B cell (primary cell): ENCODE results near the gene TTC23.

Source experiments
- CTCF ChIP-seq: fragments of 200-600 bp; IDR thresholded peaks from one replicate; pipeline ENCODE4 v1.8.0; 2022; ENCODE audit warnings: antibody characterized with exemption, mild to moderate bottlenecking
- EZH2 ChIP-seq: IDR thresholded peaks from 2 replicates; pipeline ENCODE4 v1.6.1; 2012; ENCODE audit warnings: borderline replicate concordance, low read depth, mild to moderate bottlenecking, moderate library complexity, low read length; ENCODE audit not compliant: insufficient read depth, poor library complexity, severe bottlenecking

DNA sequence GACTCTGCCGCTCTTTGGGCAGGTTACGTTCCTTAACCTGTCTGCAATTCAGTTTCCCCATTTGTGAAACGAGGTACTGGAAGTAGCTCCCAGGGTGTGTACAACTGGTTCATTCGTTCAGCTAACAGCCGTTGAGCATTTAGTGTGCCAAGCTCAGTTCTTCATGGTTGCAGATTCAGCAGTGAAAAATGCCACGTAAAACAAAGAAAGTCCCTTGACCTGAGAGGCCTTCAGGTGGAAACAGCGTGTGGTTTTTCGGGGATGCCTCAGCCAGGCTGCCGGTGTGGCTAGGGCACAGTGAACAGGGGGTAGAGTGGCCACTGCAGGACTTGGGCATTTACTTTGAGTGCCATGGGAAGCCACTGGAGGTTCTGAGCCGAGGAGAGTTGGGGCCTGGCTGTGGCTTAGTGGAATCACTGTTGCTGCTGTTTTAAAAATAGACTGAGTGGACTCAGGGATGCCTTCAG lies 139.8 kb downstream of the TTC23 start:
- TF ChIP-seq CTCF (no peak), EZH2 (no peak)
